ENCODE data around the gene PTPA. TPM values are rescaled to one million over a fixed set of nuclear protein-coding genes. Genes with fewer than 3 reads are reported as not detected.
A peak's percentile ranks its signal among the peaks of the same experiment; 100 is the strongest.

The PTPA gene
- total RNA-seq, 1 experiment from 2014 or later: 91.8 TPM

DNA sequence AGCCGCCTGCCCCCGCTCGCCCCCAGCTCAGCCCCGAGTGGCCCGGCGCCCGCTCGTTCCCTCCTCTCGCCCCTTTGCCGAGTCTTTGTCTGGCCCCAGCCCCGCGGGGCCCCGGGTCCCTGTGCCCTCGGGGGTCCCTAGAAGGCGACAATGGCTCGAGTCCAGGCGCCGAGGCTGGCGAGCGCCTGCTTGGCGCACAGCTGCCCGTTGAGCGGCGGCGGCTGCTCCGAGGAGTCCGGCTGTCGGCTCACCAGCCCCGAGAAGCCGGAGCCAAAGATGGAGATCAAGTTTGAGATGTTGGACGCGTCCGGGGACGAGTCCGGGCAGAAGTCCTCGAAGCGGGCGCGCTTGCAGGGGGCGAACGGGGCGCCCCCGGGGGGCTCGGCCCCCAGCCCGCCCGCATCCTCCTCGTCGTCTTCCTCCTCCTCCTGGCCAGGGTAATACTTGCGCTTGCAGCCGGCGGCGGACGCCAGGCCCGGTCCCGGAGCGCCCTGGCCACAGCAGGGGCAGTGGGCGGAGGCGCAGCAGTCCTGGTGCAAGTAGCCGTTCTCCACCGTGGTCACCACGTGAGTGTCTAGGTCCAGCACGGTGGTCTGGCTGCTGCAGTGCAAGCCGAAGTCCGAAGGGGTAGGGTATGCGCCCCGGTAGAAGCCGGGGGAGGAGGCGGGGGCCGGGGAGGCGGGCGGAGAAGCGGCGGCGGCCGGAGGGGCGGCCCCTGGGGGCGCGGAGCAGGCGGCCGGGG lies 65.7 kb downstream of the PTPA start:
- TF ChIP-seq, protein P1, sequence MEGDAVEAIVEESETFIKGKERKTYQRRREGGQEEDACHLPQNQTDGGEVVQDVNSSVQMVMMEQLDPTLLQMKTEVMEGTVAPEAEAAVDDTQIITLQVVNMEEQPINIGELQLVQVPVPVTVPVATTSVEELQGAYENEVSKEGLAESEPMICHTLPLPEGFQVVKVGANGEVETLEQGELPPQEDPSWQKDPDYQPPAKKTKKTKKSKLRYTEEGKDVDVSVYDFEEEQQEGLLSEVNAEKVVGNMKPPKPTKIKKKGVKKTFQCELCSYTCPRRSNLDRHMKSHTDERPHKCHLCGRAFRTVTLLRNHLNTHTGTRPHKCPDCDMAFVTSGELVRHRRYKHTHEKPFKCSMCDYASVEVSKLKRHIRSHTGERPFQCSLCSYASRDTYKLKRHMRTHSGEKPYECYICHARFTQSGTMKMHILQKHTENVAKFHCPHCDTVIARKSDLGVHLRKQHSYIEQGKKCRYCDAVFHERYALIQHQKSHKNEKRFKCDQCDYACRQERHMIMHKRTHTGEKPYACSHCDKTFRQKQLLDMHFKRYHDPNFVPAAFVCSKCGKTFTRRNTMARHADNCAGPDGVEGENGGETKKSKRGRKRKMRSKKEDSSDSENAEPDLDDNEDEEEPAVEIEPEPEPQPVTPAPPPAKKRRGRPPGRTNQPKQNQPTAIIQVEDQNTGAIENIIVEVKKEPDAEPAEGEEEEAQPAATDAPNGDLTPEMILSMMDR (IDR thresholded peaks at IDR 0.05; ENCODE audit: unreplicated experiment): no peak
- ChIA-PET POLR2A (interaction anchor here (0.6 to 9.2 kb wide), 25 partner anchors 9 to 574 kb away, joined by 3 to 206 read pairs (median 6); partner anchors contain the start of genes C9orf50 and NTMT1), CTCF (interaction anchor here (0.6 to 7.5 kb wide), 10 partner anchors 34 to 612 kb away, joined by 3 to 103 read pairs (median 5); no protein-coding TSS in a partner anchor)
- Mint-ChIP-seq H3K36me3 (ENCODE audit: insufficient read depth, unreplicated experiment) (peaks cover 6% of the 10 kb centered on the region), H3K9me3 (ENCODE audit: unreplicated experiment) (no peaks in the 10 kb centered on the region), H3K4me3 (ENCODE audit: unreplicated experiment) (peak overlapping the region; percentile 82), H3K4me1 (ENCODE audit: insufficient read depth, unreplicated experiment) (no peaks in the 10 kb centered on the region), H3K27me3 (ENCODE audit: insufficient read depth, unreplicated experiment) (no peaks in the 10 kb centered on the region), H3K27ac (ENCODE audit: low read depth, unreplicated experiment) (peak overlapping the region; percentile 46)
- DNase-seq (ENCODE audit: unreplicated experiment): peak; percentile 27
- intact Hi-C loops (cut with micrococcal nuclease): loop anchor here (2.0 to 5.0 kb wide), 2 partner anchors 66 to 235 kb away; partner anchors contain the start of genes CRAT and PTPA
- no TSS peak for BruUV-seq (replicated peaks)

DNA sequence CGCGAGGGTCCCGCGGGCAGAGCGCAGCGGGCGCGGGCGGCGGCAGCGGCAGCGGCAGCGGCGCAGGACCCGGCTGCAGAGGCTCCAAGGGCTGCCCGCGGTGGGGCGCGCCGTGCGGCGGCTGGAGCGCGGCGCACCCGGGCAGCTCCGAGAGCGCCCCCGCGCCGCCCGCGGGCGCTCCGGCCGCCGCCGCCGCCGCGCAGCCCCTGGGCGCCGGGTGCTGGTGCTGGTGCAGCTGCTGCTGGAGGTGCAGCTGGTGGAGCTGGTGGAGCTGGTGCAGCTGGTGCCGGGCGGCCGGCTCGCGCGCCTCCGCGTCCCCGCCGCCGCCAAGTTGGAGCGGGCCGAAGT lies 66.2 kb downstream of the PTPA start:
- Mint-ChIP-seq H3K27me3 (ENCODE audit: insufficient read depth, unreplicated experiment) (no peaks in the 10 kb centered on the region), H3K4me1 (ENCODE audit: insufficient read depth, unreplicated experiment) (no peaks in the 10 kb centered on the region), H3K9me3 (ENCODE audit: unreplicated experiment) (no peaks in the 10 kb centered on the region), H3K27ac (ENCODE audit: low read depth, unreplicated experiment) (peak overlapping the region; percentile 51), H3K4me3 (ENCODE audit: unreplicated experiment) (peak overlapping the region; percentile 89), H3K36me3 (ENCODE audit: insufficient read depth, unreplicated experiment) (peaks cover 6% of the 10 kb centered on the region)
- DNase-seq (ENCODE audit: unreplicated experiment): no peak
- POLR2A ChIA-PET: interaction anchor here (0.7 to 9.2 kb wide), 24 partner anchors 10 to 613 kb away, joined by 3 to 206 read pairs (median 4); partner anchors contain the start of genes C9orf50 and NTMT1
- BruUV-seq (replicated peaks): no TSS peak
- CTCF ChIA-PET: interaction anchor here (0.7 to 1.6 kb wide), 6 partner anchors 35 to 434 kb away, joined by 3 to 13 read pairs (median 6); no protein-coding TSS in a partner anchor
- TF ChIP-seq, protein P1 (IDR thresholded peaks at IDR 0.05; ENCODE audit: unreplicated experiment): no peak
- intact Hi-C loops (cut with micrococcal nuclease): loop anchor here (2.0 to 5.0 kb wide), 2 partner anchors 67 to 235 kb away; partner anchors contain the start of genes CRAT and PTPA

DNA sequence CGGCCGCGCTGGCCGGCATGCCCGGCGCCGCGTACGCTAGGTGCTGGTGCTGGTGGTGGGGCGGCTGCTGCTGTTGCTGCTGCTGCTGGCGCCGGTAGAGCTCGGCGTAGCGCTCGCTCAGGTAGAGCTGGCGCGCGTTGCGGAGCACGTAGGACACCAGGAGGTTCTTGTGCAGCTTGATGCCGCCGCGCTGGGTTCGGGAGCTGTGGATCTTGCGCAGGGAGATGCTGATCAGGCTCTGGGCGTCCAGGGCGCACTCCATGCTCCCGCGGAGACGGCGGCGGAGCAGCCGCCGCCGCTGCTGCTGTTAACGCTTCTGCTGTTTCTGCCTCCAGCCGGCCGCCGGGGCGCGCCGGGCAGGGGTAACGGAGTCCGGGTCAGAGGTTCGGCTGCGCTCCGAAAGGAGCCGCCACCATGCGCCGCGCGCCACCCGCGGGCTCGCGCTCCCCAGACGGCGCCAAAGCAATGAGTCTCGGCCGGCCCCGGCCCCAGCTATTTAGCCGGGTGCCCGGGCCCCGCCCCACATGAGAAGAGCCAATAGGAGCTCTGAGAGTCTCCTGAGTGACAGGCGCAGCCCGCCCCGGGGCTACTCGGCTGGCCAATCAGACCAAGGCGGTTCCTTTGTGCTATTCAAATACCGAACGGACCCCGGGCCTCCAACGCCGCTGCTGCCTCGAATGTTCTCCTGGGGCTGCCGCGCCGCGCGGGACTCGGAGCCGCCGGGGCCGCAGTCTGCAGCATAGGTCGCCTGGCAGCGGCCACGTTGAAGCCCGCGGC lies 66.8 kb downstream of the PTPA start, which contains the start of gene IER5L:
IER5L (minus strand) TSS at position 471 of the 777 bp plus-strand sequence; CDS start at position 262, 209 bp downstream.
- no peaks in the 10 kb centered on the region for H3K9me3 Mint-ChIP-seq (ENCODE audit: unreplicated experiment)
- H3K4me1 Mint-ChIP-seq (ENCODE audit: insufficient read depth, unreplicated experiment): no peaks in the 10 kb centered on the region
- BruUV-seq (replicated peaks): TSS peak; percentile 85
- no peaks in the 10 kb centered on the region for H3K27me3 Mint-ChIP-seq (ENCODE audit: insufficient read depth, unreplicated experiment)
- intact Hi-C loops (cut with micrococcal nuclease): loop anchor here (2.0 to 5.0 kb wide), 2 partner anchors 67 to 234 kb away; partner anchors contain the start of genes CRAT and PTPA
- DNase-seq (ENCODE audit: unreplicated experiment): peak; percentile 95
- ChIA-PET CTCF (interaction anchor here (0.7 to 1.6 kb wide), 9 partner anchors 10 to 433 kb away, joined by 3 to 13 read pairs (median 4); partner anchors contain the start of gene SPOUT1), POLR2A (interaction anchor here (0.6 to 9.2 kb wide), 38 partner anchors 8 to 612 kb away, joined by 3 to 206 read pairs (median 4); partner anchors contain the start of genes C9orf50 and NTMT1)
- H3K27ac Mint-ChIP-seq (ENCODE audit: low read depth, unreplicated experiment): peak within 1 kb of the TSS; percentile 51
- TF ChIP-seq, protein P1 (IDR thresholded peaks at IDR 0.05; ENCODE audit: unreplicated experiment): no peak
- peaks cover 6% of the 10 kb centered on the region for H3K36me3 Mint-ChIP-seq (ENCODE audit: insufficient read depth, unreplicated experiment)
- peak within 1 kb of the TSS; percentile 89 for H3K4me3 Mint-ChIP-seq (ENCODE audit: unreplicated experiment)
